Left lung (tissue), 10 donors: ENCODE data around the gene CD300LD. TPM values are rescaled to one million over a fixed set of nuclear protein-coding genes. Genes with fewer than 3 reads are reported as not detected.

Source experiments
- ATAC-seq: fragments of 200-7000 bp; cut with Tn5 transposase; one replicate; pipeline ENCODE4 v1.9.1; 2020; ENCODE audit warnings: moderate library complexity
- DNase-seq, 4 donors: peaks; one replicate each; pipeline ENCODE4 v3.0.0-alpha.2; 2013 to 2020
- H3K27ac ChIP-seq, 2 donors: fragments of 200-600 bp; sonication (generic) in 1 of 2; one replicate each; pipeline versions ENCODE4 v1.5.0 to v1.8.0; 2020 to 2021
- H3K27me3 ChIP-seq, 2 donors: fragments of 200-600 bp; sonication (generic) in 1 of 2; one replicate each; pipeline versions ENCODE4 v1.5.0 to v1.8.0; 2020 to 2021
- H3K36me3 ChIP-seq, 2 donors: fragments of 200-600 bp; sonication (generic) in 1 of 2; one replicate each; pipeline versions ENCODE4 v1.5.0 to v1.8.0; 2020 to 2021
- H3K4me1 ChIP-seq, 2 donors: fragments of 200-600 bp; one replicate each; pipeline ENCODE4 v1.8.0; 2021
- H3K4me3 ChIP-seq, 2 donors: fragments of 200-600 bp; sonication (generic) in 1 of 2; one replicate each; pipeline versions ENCODE4 v1.5.0 to v1.8.0; 2020 to 2021; ENCODE audit warnings: mild to moderate bottlenecking in 1 of 2
- H3K9me3 ChIP-seq, 2 donors: fragments of 200-600 bp; sonication (generic) in 1 of 2; one replicate each; pipeline versions ENCODE4 v1.5.0 to v1.8.0; 2020 to 2021
- intact Hi-C, 2 donors: fragments of 100-400 bp; cut with DNase I; formaldehyde crosslinking; loops; one replicate each; pipeline versions ENCODE4 v1.11.2 to v1.14.2; 2022
- polyA plus RNA-seq, 6 donors: library from polyadenylated mRNA; unstranded; fragments of 120-200 nt; gene quantifications; one replicate each; pipeline ENCODE4 v1.2.1, GENCODE V29; 2013; ENCODE audit not compliant: insufficient read length in 6 of 6
- total RNA-seq, 2 donors: library from RNA; stranded (reverse); fragmentation: NEBNext Ultra II Directional; extraction: Animal tissue kit (Norgen Biotek cat#: 25700); gene quantifications; one replicate each; pipeline ENCODE4 v1.2.1, GENCODE V29; 2021
- TF ChIP-seq, protein P1 (sequence below), 2 donors: fragments of 200-600 bp; sonication (generic) in 1 of 2; IDR thresholded peaks; one replicate each; pipeline versions ENCODE4 v1.5.0 to v1.8.0; 2021; ENCODE audit warnings: antibody characterized with exemption in 2 of 2
- donor health status: DM: no; HTN: yes; CAD: no.
- donor health status: DM: no; HTN: no; CAD: no.

CD300LD gene
- total and polyA plus RNA-seq, 8 donors = 0.29 TPM; not detected in 7

DNA sequence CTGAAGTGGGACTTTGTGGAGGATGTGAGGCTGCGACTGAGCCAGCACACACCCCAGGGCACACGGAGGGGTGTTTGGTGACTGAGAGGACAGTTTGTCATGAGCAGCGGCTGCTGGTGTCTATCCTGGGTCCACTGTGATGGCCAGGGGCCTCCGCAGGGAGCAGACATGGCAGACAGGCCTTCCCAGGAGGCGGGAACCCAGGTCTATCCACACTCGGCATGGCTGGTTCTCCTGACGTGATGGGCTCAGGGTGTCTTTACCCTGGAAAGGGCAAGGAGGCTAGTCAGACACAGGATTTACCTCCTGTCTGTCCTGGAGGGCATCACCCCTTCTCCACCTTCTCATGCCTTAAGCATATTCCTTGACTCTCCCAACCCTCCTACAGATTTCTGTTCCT is 45.5 kb downstream of the CD300LD start:
- ATAC-seq (no peak), DNase-seq (no peak)
- Histone ChIP-seq H3K4me3 (no peak overlapping the region), H3K36me3 (no peaks in the 10 kb centered on the region), H3K27me3 (peaks cover 0 to 4% of the 10 kb centered on the region in 2 donors), H3K4me1 (peaks cover 0 to 14% of the 10 kb centered on the region in 2 donors), H3K27ac (no peak overlapping the region), H3K9me3 (no peaks in the 10 kb centered on the region)
- intact Hi-C loops = no loop called here
- TF ChIP-seq, protein P1, sequence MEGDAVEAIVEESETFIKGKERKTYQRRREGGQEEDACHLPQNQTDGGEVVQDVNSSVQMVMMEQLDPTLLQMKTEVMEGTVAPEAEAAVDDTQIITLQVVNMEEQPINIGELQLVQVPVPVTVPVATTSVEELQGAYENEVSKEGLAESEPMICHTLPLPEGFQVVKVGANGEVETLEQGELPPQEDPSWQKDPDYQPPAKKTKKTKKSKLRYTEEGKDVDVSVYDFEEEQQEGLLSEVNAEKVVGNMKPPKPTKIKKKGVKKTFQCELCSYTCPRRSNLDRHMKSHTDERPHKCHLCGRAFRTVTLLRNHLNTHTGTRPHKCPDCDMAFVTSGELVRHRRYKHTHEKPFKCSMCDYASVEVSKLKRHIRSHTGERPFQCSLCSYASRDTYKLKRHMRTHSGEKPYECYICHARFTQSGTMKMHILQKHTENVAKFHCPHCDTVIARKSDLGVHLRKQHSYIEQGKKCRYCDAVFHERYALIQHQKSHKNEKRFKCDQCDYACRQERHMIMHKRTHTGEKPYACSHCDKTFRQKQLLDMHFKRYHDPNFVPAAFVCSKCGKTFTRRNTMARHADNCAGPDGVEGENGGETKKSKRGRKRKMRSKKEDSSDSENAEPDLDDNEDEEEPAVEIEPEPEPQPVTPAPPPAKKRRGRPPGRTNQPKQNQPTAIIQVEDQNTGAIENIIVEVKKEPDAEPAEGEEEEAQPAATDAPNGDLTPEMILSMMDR (IDR thresholded peaks at IDR 0.05) = no peak

DNA sequence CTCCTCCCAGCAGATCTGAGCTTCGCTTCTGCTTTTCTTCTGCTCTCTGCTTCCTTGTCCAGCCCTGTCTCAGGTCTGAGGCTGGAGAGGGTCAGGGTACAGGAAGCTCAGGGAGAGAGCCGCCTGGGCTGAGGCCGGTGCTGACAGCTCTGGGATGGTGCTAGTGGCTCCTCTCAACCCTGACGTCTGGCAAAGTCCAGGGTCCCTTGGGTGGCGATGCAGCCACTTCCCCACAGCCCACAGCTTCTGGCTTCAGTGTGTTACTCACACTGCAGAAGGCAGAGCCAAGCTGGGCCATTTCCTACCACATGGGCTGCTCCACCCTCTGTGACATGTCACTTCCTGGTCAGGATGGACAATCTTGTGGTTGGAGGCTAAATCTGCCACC is 46.2 kb downstream of the CD300LD start, which contains the start of gene CD300C:
TSS of gene CD300C (minus strand) at position 273 of the 388 bp plus-strand sequence. CDS start 333 bp downstream, outside the sequence.
- TF ChIP-seq, protein P1 (IDR thresholded peaks at IDR 0.05) = no peak
- Histone ChIP-seq H3K4me1 (peaks cover 0 to 14% of the 10 kb centered on the region in 2 donors), H3K27ac (peak within 1 kb of the TSS; percentile 13 to 80), H3K4me3 (peak within 1 kb of the TSS in 1 of 2 donors; percentile 32), H3K9me3 (no peaks in the 10 kb centered on the region), H3K36me3 (no peaks in the 10 kb centered on the region), H3K27me3 (peaks cover 0 to 3% of the 10 kb centered on the region in 2 donors)
- intact Hi-C loops = no loop called here
- DNase-seq (peak in 1 of 4 donors; percentile 68), ATAC-seq (peak; percentile 78)

DNA sequence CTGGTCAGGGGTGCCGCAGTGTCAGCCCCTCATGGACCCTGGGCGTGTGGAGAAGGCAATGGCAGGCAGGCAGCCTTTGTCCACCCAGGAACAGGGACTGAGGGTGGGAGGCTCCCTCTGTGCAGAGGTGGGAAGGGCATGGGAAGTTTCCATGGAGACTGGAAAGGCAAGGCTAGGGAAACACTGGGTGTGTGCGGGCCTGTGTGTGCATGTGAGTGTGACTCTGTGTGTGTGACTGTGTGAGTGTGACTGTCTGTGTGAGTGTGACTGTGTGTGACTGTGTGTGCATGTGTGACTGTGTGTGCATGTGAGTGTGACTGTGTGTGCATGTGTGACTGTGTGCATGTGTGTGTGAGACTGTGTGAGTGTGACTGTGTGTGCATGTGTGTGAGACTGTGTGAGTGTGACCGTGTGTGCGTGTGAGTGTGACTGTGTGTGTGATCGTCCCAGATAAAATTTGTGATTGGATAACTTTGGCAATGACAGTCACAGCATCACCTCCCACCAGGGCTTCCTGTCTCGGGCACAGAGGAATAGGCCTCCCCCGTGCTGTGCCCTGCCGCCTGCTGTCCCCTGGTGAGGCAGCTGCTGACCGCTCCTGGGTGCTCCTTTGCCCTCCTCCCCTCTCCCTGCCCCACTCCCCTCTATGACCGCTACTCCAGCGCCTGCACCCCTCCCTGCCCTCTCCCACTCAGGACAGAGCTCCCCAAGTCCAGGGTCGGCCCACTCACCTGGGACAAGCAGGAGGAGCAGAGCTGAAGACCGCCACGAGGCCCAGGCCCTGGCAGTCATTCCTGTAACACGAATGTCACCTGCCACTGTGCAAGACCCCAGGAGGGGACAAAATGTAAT is 46.9 kb downstream of the CD300LD start:
- TF ChIP-seq, protein P1 (IDR thresholded peaks at IDR 0.05) = no peak
- Histone ChIP-seq H3K4me1 (peaks cover 0 to 14% of the 10 kb centered on the region in 2 donors), H3K4me3 (peak overlapping the region in 1 of 2 donors; percentile 32), H3K27me3 (no peaks in the 10 kb centered on the region), H3K36me3 (no peaks in the 10 kb centered on the region), H3K27ac (peak overlapping the region; percentile 13 to 80), H3K9me3 (no peaks in the 10 kb centered on the region)
- ATAC-seq = peak; percentile 20
- intact Hi-C loops = no loop called here
- no peak for DNase-seq

DNA sequence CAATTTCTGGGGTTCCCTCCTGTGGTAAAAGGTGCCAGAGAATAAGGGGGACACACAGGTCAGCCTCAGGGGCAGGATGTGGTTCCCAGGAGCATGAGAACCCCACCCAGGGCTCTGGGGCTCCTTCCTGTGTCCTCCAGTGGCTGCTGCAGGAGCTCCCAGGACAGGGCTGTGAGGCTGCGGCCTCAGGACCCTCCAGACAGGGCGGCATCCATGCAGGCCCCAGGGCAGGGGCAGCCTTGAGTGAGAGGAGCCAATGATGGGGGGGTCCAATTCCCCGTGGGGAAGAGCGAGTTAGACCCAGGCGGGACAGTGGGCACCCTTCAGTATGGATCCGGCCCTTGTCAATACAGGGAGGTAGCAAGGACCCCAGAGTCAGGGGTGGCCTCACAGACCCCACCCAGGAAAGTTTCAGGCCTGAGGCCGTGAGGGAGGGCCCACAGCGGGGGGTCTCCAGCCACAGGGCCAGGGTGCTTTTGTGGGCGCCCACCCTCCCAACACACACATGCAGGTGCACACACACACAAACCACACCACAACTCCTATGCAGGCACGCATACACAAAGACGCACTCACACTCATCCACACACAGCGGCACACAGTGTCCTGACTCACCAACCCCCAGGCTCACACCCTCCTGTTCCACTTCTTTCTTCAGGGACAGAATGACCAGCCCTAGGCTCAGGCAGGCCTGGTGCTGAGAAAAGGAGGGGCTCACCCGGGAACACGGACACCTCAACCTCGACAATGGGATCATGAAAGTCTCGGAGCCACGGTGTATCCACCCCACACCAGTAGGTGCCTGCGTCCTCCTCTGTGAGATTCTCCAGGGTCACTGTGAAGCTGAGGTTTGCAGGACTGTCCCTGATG is 48.0 kb downstream of the CD300LD start:
- intact Hi-C loops = no loop called here
- H3K4me1 ChIP-seq = peaks cover 0 to 14% of the 10 kb centered on the region in 2 donors
- no peak for ATAC-seq

More for the DNA sequence above, 48.0 kb downstream of the CD300LD start:
- H3K27ac ChIP-seq = no peak overlapping the region
- no peaks in the 10 kb centered on the region for H3K9me3 ChIP-seq
- no peaks in the 10 kb centered on the region for H3K36me3 ChIP-seq
- H3K27me3 ChIP-seq = no peaks in the 10 kb centered on the region
- DNase-seq = no peak
- H3K4me3 ChIP-seq = peak overlapping the region in 1 of 2 donors; percentile 32
- TF ChIP-seq, protein P1 (IDR thresholded peaks at IDR 0.05) = no peak
